ENCODE results near the gene NPAT.

DNA sequence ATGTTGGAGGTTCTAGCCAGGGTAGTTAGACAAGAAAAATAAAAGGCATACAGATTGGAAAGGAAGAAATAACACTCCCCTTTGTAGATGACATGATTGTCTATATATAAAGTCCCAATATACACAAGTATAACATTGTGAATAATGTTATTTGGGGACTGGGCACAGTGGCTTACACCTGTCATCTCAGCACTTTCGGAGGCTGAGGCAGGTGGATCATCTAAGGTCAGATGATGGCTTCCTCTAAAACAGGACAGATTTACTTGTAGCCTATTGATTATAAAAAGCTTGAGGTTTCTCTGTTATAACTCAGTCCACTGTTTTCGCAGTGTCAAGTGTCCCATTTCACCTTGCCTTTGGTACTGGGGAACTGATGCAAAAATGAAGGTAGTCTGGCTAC, 20.0 kb upstream of the NPAT start:
- TF ChIP-seq POLR2AphosphoS5 (IDR thresholded peaks at IDR 0.05) (no peak), CTCF (IDR thresholded peaks at IDR 0.05) (no peak), POLR2A (IDR thresholded peaks at IDR 0.05) (no peak)

Data from gastroesophageal sphincter (tissue), 3 donors.